Common myeloid progenitor, CD34-positive (primary cell): Measurements from ENCODE around the gene GMPR2.
A peak's percentile ranks its signal among the peaks of the same experiment; 100 is the strongest.

Experiments used
- CTCF ChIA-PET: fragments of 350-600 bp; sonication (Branson Sonifier 250); formaldehyde crosslinking; loops from one replicate; lab custom pipeline; 2021; ENCODE audit warnings: antibody characterized with exemption; lab: Charles Lee
- POLR2A ChIA-PET: fragments of 350-600 bp; sonication (Branson Sonifier 250); formaldehyde crosslinking; loops from one replicate; lab custom pipeline; 2021; ENCODE audit warnings: antibody characterized with exemption; lab: Charles Lee
- DNase-seq, 3 donors: peaks; one replicate each; pipeline versions ENCODE4 v3.0.0 to v3.0.0-alpha.2; 2013
- H3K27ac ChIP-seq, 2 experiments: 1 replicate in 1 of 2; 2 replicates in 1 of 2; pipeline ENCODE4 v1.7.0; 2013; ENCODE audit warnings: inconsistent platforms in 2 of 2, low read length in 2 of 2, mild to moderate bottlenecking in 2 of 2, low read depth in 1 of 2, moderate library complexity in 1 of 2; ENCODE audit not compliant: severe bottlenecking in 2 of 2, insufficient read depth in 1 of 2, poor library complexity in 1 of 2
- H3K27me3 ChIP-seq, 5 experiments: replicated peaks in 2 of 5; 1 replicate in 3 of 5; 2 replicates in 2 of 5; pipeline versions ENCODE4 v1.6.1 to v1.7.0; 2013; ENCODE audit warnings: low read length in 4 of 5, mild to moderate bottlenecking in 2 of 5, moderate library complexity in 2 of 5, inconsistent platforms in 1 of 5; ENCODE audit not compliant: insufficient read depth in 5 of 5, control insufficient read depth in 4 of 5
- H3K36me3 ChIP-seq, 4 experiments: 1 replicate in 2 of 4; 2 replicates in 2 of 4; pipeline versions ENCODE4 v1.6.1 to v1.7.0; 2013; ENCODE audit warnings: low read length in 3 of 4, control low read depth in 1 of 4, mild to moderate bottlenecking in 1 of 4; ENCODE audit not compliant: control insufficient read depth in 4 of 4, insufficient read depth in 4 of 4
- H3K4me1 ChIP-seq, 4 experiments: 1 replicate in 3 of 4; 2 replicates in 1 of 4; pipeline versions ENCODE4 v1.6.1 to v1.7.1; 2013; ENCODE audit warnings: low read length in 3 of 4, mild to moderate bottlenecking in 3 of 4, control low read depth in 1 of 4, inconsistent platforms in 1 of 4, moderate library complexity in 1 of 4; ENCODE audit not compliant: control insufficient read depth in 4 of 4, insufficient read depth in 4 of 4; ENCODE audit errors: control extremely low read depth in 1 of 4
- H3K4me3 ChIP-seq, 7 experiments: 1 replicate in 4 of 7; 2 replicates in 3 of 7; pipeline versions ENCODE4 v1.5.1 to v1.7.0; 2013; ENCODE audit warnings: mild to moderate bottlenecking in 7 of 7, low read length in 6 of 7, moderate library complexity in 6 of 7, inconsistent platforms in 2 of 7, low read depth in 2 of 7, control low read depth in 1 of 7; ENCODE audit not compliant: insufficient read depth in 4 of 7, control insufficient read depth in 1 of 7; ENCODE audit errors: extremely low read depth in 1 of 7
- H3K9me3 ChIP-seq, 5 experiments: 1 replicate in 4 of 5; 2 replicates in 1 of 5; pipeline versions ENCODE4 v1.6.1 to v1.7.1; 2013; ENCODE audit warnings: low read length in 4 of 5, mild to moderate bottlenecking in 2 of 5, inconsistent platforms in 1 of 5, low read depth in 1 of 5, moderate library complexity in 1 of 5; ENCODE audit not compliant: control insufficient read depth in 4 of 5, insufficient read depth in 2 of 5; ENCODE audit errors: control extremely low read depth in 1 of 5
- WGBS: methylation state at CpG from one replicate; pipeline ENCODE4 v1.1.5; 2013; ENCODE audit not compliant: insufficient coverage; 5-methylcytosine and 5-hydroxymethylcytosine counted together

Gene GMPR2

DNA sequence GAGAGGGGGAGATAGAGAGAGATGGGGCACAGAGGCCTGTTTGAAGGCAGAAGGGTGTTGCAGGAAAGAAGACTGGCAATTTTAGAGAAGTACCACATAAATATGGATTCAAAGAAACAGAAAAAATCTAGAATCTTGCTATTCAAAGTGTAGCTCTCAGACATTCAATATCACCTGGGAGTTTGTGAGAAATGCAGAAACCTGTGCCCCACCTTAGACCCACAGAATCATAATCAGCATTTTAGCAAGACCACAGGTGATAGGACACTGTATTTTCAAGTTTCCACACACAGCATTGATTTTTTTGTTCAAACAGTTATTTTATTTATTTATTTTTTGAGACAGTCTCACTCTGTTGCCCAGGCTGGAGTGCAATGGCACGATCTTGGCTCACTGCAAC, 3.8 kb upstream of the GMPR2 start:
- H3K4me3 ChIP-seq: no peak overlapping the region
- ChIA-PET POLR2A (no interaction called here), CTCF (interaction anchor here (0.9 to 2.1 kb wide), 6 partner anchors 9 to 68 kb away, joined by 3 to 12 read pairs (median 4); partner anchors contain the start of genes MDP1 and TINF2)
- H3K36me3 ChIP-seq: peaks cover 0 to 9% (median 2%) of the 10 kb centered on the region in 4 experiments
- no peaks in the 10 kb centered on the region for H3K9me3 ChIP-seq
- no peaks in the 10 kb centered on the region for H3K27me3 ChIP-seq
- 29% methylated on average over 1 of the region's 1 CpG for WGBS
- peaks cover 9 to 27% (median 24%) of the 10 kb centered on the region in 4 experiments for H3K4me1 ChIP-seq
- no peak for DNase-seq
- no peak overlapping the region for H3K27ac ChIP-seq

DNA sequence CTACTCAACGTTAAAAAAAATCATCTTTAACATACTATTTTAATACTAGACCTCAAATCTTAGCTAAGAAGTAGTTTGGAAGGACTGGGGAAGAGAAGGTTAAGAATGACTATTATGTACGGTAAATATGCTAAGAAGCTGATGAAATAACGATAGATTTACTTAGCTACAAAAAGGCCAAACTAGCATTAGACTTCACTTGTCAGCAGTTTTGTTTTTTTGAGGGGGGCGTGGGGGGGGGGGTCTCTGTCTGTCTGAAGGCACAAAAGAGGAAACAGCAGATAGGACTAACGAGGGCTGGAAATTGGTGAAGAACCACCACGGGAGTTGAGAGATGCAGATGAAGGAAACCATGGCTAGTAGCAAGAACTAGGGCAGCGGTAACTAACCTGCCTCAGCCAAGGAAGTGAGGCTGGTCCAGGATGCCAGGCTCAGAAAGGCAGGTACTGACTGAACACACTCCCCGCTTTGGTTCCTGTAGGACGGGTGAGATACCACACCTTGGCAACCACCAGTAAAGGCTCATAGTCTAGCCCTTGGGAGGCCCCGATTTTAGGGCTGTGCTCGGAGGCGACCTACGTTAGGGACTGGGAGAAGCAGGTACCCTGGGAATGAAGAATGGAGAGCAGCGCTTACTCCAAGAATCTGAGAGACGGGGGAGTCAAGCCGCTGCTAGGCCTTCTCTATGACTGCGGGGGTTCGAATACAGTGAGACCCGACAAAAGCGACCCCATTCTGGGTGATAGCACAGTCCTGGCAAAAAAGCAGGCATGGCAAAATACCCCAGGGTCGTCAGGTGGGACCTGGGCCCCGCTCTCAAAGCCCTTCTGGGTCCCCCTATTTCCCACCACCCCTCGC, 1.2 kb upstream of the GMPR2 start:
- CTCF ChIA-PET: interaction anchor here (0.7 to 1.0 kb wide), 4 partner anchors 11 to 109 kb away, joined by 3 to 4 read pairs (median 3); partner anchors contain the start of gene TINF2
- 6% methylated on average over 19 of the region's 23 CpGs for WGBS
- peaks cover 11 to 37% (median 29%) of the 10 kb centered on the region in 4 experiments for H3K4me1 ChIP-seq

DNA sequence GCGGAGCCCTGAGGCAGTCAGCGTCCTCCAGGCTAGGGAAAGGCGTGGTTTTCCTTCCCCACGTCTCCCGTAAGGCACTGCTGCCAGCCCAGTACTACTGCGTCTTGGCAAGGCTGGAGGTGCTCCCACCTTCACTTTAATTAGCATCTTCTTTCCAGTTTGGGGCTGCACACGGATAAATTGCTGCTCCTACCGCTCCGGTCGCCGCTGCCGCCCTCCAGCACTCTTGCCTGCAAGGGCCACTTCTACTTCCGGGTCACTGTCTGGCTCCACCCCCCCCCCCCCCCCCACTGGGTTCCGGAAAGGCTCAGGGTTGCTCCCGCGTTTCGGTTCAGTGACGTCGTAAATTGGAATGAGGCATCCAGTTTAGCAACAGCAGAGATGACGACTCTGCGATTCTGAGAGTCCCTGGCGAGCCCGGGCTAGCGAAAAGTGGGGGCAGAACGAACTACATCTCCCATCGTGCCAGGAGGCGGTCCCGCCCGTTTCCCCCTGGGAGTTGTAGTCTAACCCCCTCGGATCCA, 546 bp upstream of the GMPR2 start, which contains the start of gene NEDD8:
Gene NEDD8 (minus strand): TSS at position 247 of the 524 bp plus-strand sequence. CDS start 100 bp downstream, at position 147.
- peak; percentile 90 to 96 (median 95) for DNase-seq
- ChIA-PET POLR2A (interaction anchor here (1.3 kb wide), 1 partner anchor 10 kb away, joined by 11 read pairs; the partner anchor contains the start of gene TINF2), CTCF (interaction anchor here (1.3 to 6.2 kb wide), 5 partner anchors 10 to 75 kb away, joined by 4 to 29 read pairs (median 7); partner anchors contain the start of genes CIDEB, MDP1 and TINF2)
- H3K36me3 ChIP-seq: peaks cover 9 to 25% (median 19%) of the 10 kb centered on the region in 4 experiments
- WGBS: 0% methylated on average over 27 of the region's 30 CpGs
- peaks cover 11 to 37% (median 29%) of the 10 kb centered on the region in 4 experiments for H3K4me1 ChIP-seq
- H3K9me3 ChIP-seq: no peaks in the 10 kb centered on the region
- H3K4me3 ChIP-seq: peak within 1 kb of the TSS; percentile 55 to 96 (median 90)
- no peaks in the 10 kb centered on the region for H3K27me3 ChIP-seq
- peak within 1 kb of the TSS; percentile 61 to 87 for H3K27ac ChIP-seq

More for the DNA sequence above, 1.2 kb upstream of the GMPR2 start:
- H3K27ac ChIP-seq: peak overlapping the region; percentile 61 to 87
- no peaks in the 10 kb centered on the region for H3K9me3 ChIP-seq
- peaks cover 8 to 18% (median 14%) of the 10 kb centered on the region in 4 experiments for H3K36me3 ChIP-seq
- POLR2A ChIA-PET: interaction anchor here (0.7 to 1.1 kb wide), 2 partner anchors 12 to 18 kb away, joined by 3 to 5 read pairs; partner anchors contain the start of gene CHMP4A
- DNase-seq: peak in 1 of 3 donors; percentile 33
- no peaks in the 10 kb centered on the region for H3K27me3 ChIP-seq
- peak overlapping the region; percentile 55 to 96 (median 90) for H3K4me3 ChIP-seq

DNA sequence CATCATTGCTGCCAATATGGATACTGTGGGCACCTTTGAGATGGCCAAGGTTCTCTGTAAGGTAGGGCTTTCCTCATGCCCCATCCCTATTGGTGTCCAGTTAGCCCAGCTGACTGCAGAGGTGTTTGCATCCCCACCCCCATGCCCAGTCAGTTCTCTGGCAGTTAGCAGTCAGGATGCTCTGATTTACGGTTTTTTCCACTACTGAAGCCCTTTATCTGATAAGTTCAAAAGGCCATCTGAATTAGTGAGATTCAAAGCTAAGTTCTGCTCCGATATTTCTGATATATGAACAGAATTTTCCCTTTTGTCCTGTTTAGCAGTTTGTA, 773 bp downstream of the GMPR2 start:
- peak overlapping the region in 6 of 7 experiments; percentile 78 to 96 (median 90) for H3K4me3 ChIP-seq
- ChIA-PET CTCF (interaction anchor here (0.7 to 6.2 kb wide), 6 partner anchors 9 to 204 kb away, joined by 3 to 29 read pairs (median 6); partner anchors contain the start of genes CIDEB, MDP1 and TINF2), POLR2A (no interaction called here)
- peaks cover 4 to 38% (median 32%) of the 10 kb centered on the region in 4 experiments for H3K36me3 ChIP-seq
- peaks cover 11 to 37% (median 30%) of the 10 kb centered on the region in 4 experiments for H3K4me1 ChIP-seq
- peak overlapping the region in 1 of 2 experiments; percentile 87 for H3K27ac ChIP-seq
- H3K27me3 ChIP-seq: no peaks in the 10 kb centered on the region
- DNase-seq: no peak
- no peaks in the 10 kb centered on the region for H3K9me3 ChIP-seq
- 94% methylated on average over 2 of the region's 2 CpGs for WGBS

DNA sequence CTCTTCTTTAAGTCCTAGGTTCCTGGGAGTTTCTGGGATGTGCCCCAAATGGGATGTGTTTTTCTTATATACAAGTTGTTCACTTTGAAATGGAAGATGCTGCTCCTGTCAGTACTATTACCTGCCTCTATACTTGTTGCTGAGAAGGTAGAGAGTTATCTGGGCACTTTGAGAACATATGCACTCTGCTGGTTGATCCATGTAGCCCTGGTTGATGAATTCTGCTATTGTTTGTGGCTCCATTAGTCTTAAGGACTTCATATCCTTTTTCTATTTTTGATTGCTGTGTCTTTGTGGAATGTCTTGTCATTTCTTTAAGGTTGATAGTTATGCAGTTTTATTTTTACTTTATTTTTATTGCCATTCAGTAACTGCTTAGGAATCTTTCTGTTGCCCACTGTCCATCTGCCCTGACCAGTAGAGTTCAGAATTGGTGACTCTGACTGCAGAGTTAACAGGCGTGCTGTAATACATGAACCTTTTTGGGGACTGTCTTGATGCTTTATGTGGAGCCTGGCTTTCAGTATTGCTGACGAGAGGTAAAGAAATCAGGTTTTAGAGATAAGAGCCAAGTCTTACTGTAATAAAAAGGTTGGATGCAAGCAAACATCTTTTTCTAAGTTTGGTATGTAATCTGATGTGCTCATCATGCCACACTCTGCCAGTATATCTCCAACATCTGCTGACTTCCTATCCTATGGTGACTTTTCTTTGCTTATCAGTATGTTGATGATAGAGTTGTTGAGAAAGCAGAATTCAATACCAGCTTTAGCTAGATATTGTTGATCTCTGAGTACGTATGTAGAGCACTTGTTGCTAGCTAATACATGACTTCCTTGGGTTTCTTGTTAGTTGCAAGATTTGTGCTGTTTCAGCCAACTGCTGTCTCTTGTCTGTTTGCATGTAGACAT, 1.6 kb downstream of the GMPR2 start:
- CTCF ChIA-PET: interaction anchor here (0.7 to 6.5 kb wide), 14 partner anchors 8 to 203 kb away, joined by 3 to 31 read pairs (median 4); partner anchors contain the start of genes CHMP4A, CIDEB, MDP1 and TINF2
- POLR2A ChIA-PET: no interaction called here
- DNase-seq: peak in 2 of 3 donors; percentile 21 to 29
- Histone ChIP-seq H3K36me3 (peaks cover 10 to 46% (median 40%) of the 10 kb centered on the region in 4 experiments), H3K27me3 (no peaks in the 10 kb centered on the region), H3K9me3 (no peaks in the 10 kb centered on the region), H3K27ac (peak overlapping the region in 1 of 2 experiments; percentile 18), H3K4me3 (peak overlapping the region in 2 of 7 experiments; percentile 91 to 96), H3K4me1 (peaks cover 15 to 43% (median 35%) of the 10 kb centered on the region in 4 experiments)
- WGBS: 93% methylated on average over 3 of the region's 3 CpGs
